NK-92 treated with Interleukin-12 subunit alpha and Interleukin-12 subunit beta, amount 100 ng/mL, for 24 hours (cell line): ENCODE data around the gene PAWR.
"Not testable (repeated sequence)": the region's sequence is repeated elsewhere in the genome, so short reads cannot be mapped to it uniquely, and the experiment has no call there.

Experiments
- DNase-seq: peaks from one replicate; lab custom pipeline; 2025; lab: John Stamatoyannopoulos, UW

Gene PAWR

DNA sequence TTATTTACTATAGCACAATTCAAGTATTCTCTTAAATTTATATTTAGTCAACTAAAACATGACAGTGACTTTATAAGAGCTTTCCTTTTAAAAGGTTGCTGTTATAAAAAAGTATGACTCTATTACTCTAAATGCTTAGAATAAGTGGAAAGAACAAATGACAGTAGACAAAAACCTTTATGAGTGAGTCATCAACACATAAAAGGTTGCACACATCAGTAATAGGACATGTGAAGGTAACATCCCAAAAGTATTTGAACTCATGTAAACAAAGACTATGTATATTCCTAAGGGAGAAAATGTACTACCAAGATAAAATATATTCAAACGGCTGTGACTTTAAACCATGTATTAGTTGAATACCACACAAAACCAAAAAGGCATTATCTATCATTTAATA, 98.8 kb downstream of the PAWR start:
- no peak for DNase-seq

DNA sequence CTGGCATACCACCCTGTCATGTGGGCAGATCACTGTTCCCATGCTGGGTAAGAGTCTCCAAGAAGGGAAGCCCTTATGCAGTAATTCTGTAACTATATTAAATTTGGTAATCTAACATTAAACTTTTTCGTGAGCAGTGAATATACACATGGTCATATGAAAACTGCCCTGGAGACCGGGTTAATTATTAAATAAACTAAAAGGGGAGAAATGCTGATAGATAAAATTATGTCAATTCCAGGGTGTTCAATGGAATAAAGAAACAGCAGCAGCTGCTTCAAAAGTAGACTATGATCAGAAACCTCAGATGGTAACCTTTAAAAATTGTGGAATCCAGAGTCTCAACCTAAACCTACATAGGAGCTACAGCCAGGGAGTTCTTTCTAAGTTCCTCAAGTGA, 100.0 kb downstream of the PAWR start:
- no peak for DNase-seq

DNA sequence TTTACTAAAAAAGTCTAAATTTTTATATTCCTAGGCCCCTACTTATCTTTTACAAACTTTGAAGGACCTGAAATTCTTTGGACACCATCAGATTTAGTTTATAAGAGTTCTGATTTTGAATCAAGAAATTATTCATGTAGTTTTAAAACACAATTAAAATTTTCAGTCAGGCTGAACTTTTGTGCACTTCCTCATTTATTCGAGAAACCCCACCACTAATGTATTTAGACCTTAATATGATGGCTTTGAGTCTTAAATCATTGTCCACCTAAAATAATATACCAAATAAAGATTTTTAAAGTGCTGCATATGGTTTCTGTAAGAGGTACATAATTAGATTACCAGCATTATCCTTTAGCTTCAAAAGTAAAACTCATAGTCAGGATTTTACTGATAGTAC, 103.4 kb downstream of the PAWR start:
- DNase-seq, result no peak

GRCh38 chr12:79585147-79585546, 105.6 kb downstream of the PAWR start:
- DNase-seq, result no peak

DNA sequence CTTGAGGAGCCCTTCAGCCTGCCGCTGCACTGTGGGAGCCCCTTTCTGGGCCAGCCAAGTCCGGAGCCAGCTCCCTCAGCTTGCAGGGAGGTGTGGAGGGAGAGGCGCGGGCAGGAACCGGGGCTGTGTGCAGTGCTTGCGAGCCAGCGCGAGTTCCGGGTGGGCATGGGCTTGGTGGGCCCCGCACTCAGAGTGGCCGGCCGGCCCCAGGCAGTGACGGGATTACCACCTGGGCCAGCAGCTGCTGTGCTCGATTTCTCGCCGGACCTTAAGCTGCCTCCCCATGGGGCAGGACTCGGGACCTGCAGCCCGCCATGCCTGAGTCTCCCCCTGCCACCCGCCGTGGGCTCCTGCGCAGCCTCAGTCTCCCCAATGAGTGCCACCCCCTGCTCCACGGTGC, 116.9 kb downstream of the PAWR start:
- no peak for DNase-seq

DNA sequence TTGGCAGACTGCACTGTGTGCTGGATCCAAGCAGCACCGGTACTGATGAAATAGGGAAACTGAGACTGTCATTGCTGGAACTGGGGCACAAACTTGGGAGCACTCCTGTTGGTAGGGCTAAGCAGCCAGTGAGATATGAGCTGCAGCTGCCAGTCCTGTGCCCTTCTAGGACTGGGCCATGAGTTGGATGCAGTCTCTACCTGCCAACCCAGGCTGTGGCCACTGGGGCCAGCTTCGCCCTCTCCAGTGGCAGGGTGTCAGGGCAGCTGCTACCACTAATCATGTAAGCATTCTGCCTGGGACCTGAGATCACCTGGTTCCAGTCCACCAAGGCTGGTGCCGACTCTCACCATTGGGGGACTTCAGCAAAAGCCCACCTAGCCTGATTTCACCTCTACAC, 121.1 kb downstream of the PAWR start:
- DNase-seq, result no peak

DNA sequence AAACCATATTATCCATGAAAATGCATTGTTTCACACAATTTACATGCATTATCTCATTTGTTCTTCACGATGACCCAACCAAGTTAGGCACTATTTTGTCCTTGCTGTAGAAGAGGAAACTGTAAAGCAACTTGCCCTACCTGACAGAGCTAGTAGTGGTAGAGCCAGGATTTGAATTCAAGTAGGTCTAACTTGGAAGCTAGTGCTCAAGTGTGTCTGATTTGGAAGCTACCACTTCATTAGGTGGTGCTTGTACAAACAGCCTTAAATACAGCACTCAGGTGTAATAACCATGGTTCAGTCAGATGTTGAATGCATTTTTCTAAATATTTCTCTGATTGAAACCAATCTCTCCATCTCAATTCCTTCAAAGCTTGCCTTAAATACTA, 123.6 kb downstream of the PAWR start:
- DNase-seq, result no peak

DNA sequence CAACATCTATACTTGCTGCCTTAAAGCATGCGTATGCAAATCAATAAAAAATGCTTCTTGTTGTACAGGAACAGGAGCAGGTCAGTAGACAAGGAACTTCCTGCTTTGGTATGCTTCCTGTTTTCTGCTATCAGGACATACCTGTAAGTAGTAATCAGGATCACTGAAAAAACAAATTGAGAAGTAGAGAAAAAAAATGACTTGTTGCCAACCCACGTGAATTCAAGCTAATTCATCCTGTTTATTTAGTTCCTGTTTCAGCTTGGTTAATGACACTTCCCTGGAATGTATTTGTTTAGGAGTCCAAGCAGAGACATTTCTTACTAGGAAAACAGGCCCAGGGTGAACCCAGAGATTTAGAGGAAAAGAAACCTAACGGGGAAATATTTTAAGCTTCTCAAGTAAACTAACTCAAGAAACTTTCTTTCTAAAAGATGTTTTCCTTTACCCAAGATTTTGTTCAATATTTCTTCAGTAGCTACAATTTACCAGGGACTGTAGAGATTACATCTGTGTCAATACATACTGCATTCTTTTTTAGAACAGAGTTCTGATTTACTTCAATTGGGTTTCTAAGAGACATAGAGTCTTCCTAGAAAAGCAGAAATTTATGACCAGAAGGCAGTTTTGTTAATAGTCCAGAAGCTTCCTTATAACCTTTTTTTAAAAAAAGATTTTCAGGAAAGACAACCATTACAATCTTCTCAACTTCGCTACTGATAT, 124.2 kb downstream of the PAWR start:
- DNase-seq, result no peak

DNA sequence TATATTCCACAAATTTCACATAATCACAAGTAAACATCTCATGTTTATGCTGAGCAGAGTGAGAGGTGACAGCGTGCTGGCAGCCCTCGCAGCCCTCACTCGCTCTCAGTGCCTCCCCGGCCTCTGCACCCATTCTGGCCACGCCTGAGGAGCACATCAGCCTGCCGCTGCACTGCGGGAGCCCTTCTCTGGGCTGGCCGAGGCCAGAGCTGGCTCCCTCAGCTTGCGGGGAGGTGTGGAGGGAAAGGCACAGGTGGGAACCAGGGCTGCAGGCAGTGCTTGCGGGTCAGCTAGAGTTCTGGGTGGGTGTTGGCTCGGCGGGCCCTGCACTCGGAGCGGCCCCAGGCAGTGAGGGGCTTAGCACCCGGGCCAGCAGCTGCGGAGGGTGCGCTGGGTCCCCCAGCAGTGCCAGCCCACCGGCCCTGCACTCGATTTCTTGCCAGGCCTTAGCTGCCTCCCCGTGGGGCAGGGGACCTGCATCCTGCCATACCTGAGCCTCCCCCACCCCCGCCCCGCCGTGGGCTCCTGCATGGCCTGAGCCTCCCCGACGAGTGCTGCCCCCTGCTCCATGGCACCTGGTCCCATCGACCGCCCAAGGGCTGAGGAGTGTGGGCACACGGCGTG, 125.9 kb downstream of the PAWR start:
- not testable (repeated sequence) for DNase-seq

DNA sequence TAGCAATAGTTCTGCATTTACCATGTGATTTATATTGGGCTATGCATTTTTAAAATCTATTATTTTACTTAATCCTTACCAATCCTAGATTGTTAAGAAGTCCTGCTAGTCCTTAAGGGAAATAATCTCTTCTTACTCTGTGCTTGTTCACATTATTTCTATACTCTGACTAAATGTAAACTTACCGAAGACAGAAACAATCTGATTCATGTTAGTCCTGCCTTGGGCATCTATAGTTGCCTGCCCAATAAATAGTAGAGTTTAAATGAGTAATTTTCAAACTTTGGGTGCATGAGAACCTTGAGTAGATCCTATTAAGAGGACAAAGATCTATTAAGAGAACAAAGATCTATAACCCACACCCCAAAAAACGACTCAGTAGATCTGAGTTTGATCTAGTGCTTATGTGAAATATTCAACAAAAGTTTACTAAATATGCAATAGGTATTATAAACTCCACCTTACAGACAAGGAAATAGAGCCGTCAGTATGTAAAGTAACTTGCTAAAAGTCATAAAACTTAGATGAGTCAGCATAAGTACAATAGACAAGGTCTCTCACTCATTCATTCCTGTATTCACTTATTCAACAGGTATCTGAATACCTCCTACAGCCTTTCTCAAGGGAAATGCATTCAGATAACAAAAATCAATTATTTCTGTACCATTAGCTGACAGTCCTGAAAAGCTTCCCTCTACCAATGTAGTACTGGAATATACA, 127.6 kb downstream of the PAWR start:
- no peak for DNase-seq

GRCh38 chr12:79561401-79562132, 129.2 kb downstream of the PAWR start:
- no peak for DNase-seq

GRCh38 chr12:79560225-79560889, 130.4 kb downstream of the PAWR start:
- no peak for DNase-seq

DNA sequence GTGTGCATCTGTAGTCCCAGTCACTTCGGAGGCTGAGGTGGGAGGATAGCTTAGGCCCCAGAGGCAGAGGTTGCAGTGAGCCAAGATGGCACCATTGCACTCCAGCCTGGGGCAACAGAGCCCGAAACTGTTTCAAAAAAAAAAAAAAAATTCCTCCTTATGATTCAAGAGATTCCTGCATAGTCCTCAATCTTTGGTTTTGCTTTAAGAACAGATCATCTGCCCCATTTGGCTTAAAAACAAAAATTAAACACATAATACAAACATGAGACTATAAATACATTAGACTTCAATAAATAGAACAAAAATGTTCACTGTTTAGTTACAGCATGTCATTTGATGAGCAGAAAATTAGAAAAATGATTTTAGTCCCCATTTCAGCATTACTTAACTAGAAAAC, 131.2 kb downstream of the PAWR start:
- no peak for DNase-seq

DNA sequence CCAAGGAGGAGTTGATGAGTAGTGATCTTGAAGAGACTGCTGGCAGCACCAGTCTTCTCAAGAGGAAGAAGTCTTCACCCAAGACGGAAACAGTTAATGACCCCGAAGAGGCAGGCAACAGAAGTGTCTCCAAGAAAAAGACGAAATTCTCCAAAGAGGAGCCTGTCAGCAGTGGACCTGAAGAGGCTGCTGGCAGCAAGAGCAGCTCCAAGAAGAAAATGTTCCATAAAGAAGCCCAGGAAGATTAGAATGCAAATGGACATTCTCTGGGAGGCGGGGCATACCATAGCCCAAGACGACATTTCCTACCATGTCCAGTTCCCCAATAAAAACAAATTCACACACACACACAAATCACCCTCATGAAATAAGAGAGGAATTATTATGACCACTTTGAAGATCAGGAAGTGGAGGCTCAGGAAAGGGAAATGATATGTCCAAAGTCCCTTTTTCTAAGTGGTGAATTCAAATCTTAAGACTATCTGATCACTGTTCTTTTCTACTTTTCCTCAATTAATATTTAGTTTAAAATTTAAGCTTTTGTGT, 131.8 kb downstream of the PAWR start:
- no peak for DNase-seq

- no peak for DNase-seq
These were observed 133.0 kb downstream of the PAWR start for GRCh38 chr12:79557690-79558315.

- no peak for DNase-seq
These were observed 135.5 kb downstream of the PAWR start for GRCh38 chr12:79555028-79555925.

GRCh38 chr12:79553863-79554574, 136.7 kb downstream of the PAWR start:
- no peak for DNase-seq

- DNase-seq, result no peak
These were observed 138.6 kb downstream of the PAWR start for GRCh38 chr12:79552192-79552591.

DNA sequence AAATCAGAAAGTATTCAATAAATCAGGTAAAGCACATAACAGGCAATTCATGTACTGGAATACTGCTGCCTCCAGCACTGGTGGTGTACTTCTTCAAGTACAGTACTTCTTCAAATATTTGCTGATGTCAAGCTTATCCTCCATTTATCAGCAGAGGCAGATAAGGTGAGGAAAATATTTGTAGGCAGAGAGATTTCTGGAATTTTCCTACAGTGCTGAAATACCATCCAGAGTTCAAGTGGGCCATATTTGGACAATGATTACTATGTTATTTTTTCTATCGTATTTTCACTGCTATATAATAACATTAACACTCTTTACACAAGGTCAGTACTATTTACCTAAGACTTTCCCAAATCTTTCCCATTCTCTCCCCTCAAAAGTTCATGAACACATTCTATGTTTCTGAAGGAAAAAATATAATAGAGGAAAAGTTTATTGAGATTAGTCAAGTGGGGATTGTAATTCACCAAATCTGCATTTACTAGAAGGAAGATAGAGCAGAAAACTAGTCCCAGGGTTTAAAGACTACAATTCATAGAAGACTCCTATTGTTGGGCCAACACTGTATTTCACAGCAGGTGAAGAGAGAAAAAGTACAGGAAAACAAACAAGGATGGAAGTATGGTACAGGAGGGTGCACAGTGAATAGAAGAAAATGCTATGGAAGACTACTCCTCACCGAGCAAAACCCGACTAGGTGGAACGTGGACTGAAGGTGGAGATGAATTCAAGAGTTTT, 141.1 kb downstream of the PAWR start:
- no peak for DNase-seq
